Cardiac fibroblast (primary cell): ENCODE results near the gene TATDN2.

ENCODE experiments used
- DNase-seq, 2 donors: peaks; one replicate each; pipeline versions ENCODE4 v3.0.0 to v3.0.0-alpha.2; 2010; ENCODE audit warnings: low read depth in 2 of 2
- H3K4me3 ChIP-seq, 2 donors: replicated peaks in 1 of 2; 1 replicate in 1 of 2; 2 replicates in 1 of 2; pipeline ENCODE4 v1.5.1; 2011; ENCODE audit warnings: low read depth in 2 of 2, low read length in 2 of 2, mild to moderate bottlenecking in 2 of 2, moderate library complexity in 1 of 2
- CTCF ChIP-seq: IDR thresholded peaks from one replicate; pipeline ENCODE4 v1.5.1; 2011; ENCODE audit warnings: low read depth, mild to moderate bottlenecking, low read length, inconsistent platforms

The TATDN2 gene

GRCh38 chr3:10321630-10322351 is 73.5 kb downstream of the TATDN2 start:
- no peak overlapping the region for H3K4me3 ChIP-seq
- no peak for DNase-seq
- TF ChIP-seq CTCF: no peak

GRCh38 chr3:10322352-10322710 is 74.1 kb downstream of the TATDN2 start:
- no peak for DNase-seq
- H3K4me3 ChIP-seq: no peak overlapping the region
- TF ChIP-seq CTCF: peak; percentile 28

- DNase-seq: no peak
- H3K4me3 ChIP-seq: no peak overlapping the region
- TF ChIP-seq CTCF: no peak
Measured at GRCh38 chr3:10327592-10327991, 79.3 kb downstream of the TATDN2 start.

GRCh38 chr3:10328460-10329071 is 80.3 kb downstream of the TATDN2 start:
- H3K4me3 ChIP-seq: no peak overlapping the region
- DNase-seq: no peak
- no peak for TF ChIP-seq CTCF

GRCh38 chr3:10329495-10330015 is 81.3 kb downstream of the TATDN2 start:
- no peak for DNase-seq
- H3K4me3 ChIP-seq: no peak overlapping the region
- no peak for TF ChIP-seq CTCF

- no peak for DNase-seq
- TF ChIP-seq CTCF: no peak
Measured at GRCh38 chr3:10330319-10330718, 82.1 kb downstream of the TATDN2 start.

More at GRCh38 chr3:10330319-10330718, 82.1 kb downstream of the TATDN2 start:
- no peak overlapping the region for H3K4me3 ChIP-seq
